HG03045 (cell line): ENCODE measurements around the gene ITGAL.
"Not testable (repeated sequence)": the region's sequence is repeated elsewhere in the genome, so short reads cannot be mapped to it uniquely, and the experiment has no call there.

Experiments used
- ATAC-seq: cut with Tn5 transposase; IDR thresholded peaks from one replicate; pipeline ENCODE4 v1.9.1; 2021; ENCODE audit warnings: mild to moderate bottlenecking, moderate library complexity; ENCODE audit not compliant: unreplicated experiment

The ITGAL gene

DNA sequence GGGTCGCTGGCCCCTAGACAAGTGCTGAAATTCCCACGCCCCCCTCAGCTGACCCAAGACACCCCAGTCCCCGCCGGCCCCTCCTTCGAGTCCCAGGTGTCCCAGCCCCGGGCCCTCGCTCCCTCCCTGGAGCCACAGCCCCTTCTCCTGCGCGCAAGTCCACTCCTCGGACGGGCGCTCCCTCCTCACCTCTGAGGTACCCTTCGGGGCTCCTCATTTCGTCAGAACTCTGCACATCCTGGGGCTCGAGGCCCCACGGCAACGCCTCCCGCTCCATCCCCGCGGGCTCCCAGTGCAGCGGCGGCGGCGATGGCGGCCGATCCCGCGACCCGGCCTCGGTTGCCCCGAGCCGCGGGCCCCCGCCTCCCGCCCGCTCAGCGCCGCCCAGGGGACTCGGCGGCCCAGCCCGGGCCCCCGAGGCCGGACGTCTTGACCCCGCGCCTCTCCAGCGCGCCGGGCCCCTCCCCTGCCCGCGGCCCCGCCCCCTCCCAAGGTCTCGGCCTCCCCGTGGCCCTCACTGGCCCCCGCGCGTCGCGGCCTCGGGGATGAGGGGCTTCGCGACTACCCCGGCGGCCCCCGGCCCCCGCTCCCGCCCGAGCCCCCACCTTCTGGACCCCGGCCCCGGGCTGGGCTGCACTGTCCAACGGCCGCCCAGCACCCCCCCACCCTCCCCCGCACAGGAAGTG lies 53.7 kb downstream of the ITGAL start, which contains the start of gene ZNF768:
ZNF768 (minus strand) TSS at position 430 of the 686 bp plus-strand sequence; CDS start at position 277, 153 bp downstream.
- ATAC-seq, result no peak

DNA sequence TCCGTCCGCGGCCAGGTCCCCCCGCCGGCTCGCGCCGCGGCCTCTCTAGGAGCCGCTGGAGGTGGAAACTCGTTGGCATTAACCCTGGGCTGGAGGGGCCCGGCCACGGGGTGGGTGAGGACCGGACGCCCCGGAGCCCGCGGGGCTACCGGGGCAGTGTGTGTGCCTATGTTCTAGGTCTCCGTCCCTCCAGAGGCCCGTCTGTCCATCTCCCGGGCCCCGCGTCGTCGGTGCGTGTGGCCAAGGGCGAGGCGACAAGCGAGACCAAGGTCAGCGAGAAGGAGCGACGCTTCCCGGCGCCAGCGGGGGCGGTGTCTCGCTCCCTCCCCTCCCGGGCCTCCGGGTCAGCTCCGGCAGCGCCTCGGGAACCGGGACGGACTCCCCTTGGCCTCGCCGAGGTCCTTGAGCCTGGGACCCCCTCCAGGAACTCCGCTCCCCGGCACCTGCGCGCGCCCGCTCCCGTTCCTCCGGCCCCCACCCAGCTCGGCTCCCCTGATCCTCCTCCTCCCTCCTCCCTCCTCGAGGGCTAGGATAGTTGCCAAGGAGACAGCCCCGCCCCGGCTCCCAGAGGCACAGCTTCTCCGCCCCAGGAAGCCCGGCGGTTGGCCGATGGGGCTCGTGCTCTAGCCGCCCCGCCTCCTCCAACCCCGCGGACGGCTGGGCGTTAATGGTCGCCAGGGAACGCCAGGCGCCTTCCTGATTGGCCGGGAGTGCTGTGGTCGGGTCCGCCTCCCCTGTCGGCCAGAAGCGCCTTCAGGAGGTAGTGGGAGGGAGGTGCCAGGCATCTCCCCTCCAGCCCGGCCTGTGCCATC lies 54.5 kb downstream of the ITGAL start:
- peak; percentile 84 for ATAC-seq

DNA sequence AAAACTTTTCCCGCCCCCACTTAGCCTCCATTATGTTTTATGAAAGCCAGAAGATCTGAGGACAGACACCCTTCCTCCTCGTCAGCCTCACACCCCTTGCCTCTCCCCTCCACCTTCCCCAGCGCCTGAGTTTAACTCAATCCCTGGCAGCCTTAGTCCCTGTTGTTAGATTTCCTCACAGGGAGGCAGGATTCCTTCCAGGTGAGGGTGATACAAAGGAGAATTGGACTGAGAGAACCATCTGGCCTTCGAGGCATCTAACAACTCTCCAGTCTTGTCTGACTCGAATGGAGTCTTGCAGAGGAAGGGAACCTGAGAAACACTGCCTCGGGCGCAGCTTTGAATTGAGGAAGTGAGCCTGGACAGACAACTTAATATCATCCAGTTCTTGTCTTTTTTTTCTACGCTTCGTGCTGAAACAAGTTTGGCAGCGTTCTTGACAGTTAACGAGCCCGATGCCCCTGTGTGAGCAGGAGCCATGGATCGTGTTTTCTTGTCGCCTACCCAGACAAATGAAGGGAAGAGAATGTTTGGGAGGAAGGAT lies 55.2 kb downstream of the ITGAL start:
- no peak for ATAC-seq

DNA sequence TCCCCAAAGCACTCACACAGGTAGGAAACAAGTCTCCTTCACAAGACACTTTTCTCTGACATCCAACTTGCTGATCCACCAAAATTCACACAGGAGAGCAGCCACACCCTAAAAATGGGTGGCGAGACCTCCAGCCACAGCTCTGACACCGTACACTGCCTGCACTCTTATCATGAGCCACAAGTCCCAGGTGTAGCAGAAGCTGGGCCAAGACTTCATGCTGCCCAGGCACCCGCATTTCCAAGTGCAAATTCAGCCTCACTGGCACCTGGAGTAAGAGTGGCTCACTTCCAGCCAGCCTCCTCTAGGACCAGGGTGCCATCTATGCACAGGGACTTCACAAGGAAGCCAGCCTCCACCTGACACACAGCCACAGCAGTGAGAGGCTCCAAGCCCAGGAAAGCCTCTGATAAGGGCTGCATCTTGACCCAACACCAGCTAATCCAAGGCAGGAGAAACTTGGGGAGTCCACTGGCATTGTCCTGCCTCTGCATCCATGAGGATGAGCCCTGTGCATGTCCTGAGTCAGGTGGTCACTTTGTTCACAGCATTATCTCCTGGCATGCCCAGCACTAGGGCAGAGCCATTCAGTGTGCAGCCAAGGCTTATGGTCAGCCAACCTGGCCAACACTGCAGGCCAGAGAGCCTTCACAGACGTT lies 56.4 kb downstream of the ITGAL start:
- ATAC-seq, result no peak

DNA sequence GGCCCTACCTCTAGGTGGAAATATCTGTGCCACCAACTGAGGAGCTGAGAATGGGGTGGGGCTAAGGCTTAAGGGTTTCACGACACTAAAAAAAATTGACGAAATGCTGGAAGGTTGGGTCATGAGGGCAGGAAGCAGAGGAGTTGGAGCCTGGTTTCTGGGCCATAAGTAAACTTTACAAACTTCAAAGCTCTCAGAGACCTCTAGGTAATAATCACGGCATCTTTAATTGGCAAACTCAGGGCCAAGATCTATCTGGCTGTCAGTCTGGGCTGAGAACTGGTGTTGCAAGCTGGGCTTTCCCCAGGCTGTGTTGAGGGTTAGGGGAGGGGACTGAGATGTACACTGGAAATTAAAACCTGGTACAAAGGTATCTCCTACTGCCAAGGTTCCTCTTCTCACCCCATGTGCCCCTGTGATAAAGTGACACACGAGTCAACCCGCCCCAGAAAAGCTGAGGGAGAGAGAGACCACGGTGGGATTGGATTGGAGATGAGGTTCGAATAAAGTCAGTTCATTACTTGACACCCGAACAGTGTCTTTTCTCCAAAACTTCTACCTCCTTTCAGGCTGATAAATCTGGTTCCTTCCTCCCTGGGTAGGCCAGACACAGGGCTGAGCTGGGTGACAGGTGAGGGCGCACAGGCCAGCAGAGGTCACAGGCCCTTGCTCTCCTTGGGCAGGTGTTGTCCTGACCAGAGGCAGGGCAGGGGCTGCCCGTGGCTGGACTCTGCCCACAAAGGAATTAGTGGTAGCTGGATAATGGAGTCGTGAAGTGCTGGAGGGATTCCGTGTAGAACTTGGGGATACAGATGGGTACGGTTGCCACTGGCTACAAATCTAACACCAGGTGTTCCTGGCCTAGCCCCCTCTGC lies 57.9 kb downstream of the ITGAL start:
- ATAC-seq, result no peak

DNA sequence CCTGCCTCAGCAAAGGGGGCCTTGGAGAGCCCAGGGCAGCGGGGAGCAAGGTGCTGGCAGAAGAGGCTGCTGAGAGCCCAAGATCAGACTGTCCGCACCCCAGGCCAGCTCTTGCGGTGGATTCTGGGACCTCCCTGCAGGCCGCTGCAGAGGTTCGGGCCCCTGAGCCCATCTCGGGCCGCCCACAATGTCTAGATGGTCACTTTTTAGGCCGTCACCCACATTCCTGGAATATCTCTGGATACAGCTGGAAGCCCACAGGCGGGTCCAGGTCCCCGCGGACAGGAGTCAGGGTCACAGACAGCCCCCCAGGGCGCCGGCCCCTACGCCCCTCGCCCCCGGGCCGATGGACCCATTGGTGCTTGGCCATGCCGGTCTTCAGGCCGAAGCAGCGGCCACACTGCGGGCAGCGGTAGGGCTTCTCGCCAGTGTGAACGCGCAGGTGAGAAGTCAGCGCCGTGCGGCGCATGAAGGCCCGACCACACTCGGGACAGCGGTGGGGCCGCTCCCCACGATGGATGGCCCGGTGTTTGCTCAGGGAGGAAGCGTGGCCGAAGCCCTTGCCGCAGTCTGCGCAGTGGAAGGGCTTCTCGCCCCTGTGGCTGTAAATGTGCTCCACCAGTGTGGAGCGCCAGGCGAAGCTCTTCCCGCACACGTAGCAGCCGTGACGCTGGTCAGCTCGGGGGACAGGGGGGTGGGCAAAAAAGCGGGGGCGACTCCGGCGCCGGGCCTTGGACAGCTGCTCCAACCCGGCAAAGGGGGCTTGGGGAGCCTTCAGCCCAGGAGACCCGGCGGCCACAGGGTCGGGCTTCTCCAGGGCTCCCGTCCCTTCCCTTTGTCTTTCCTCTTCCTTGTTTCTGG lies 60.0 kb downstream of the ITGAL start:
- no peak for ATAC-seq

DNA sequence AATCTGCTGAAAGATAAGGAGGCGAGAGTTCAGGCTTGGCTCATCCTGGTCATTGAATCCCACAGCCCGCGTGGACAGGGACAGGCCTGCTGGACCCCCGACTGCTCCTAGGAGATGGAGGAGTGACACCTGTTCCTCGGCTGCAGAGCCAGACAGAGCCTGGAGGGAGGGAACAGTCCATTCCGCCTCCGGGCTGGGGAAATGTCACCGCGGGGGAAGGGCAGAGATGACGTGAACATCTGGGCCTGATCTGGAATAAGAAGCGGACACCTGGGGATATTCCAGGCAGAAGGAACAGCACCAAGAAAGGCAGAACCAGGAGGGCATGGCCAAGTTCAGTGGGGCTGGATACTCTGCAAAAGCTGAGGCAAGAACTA lies 60.6 kb downstream of the ITGAL start:
- ATAC-seq, result no peak

DNA sequence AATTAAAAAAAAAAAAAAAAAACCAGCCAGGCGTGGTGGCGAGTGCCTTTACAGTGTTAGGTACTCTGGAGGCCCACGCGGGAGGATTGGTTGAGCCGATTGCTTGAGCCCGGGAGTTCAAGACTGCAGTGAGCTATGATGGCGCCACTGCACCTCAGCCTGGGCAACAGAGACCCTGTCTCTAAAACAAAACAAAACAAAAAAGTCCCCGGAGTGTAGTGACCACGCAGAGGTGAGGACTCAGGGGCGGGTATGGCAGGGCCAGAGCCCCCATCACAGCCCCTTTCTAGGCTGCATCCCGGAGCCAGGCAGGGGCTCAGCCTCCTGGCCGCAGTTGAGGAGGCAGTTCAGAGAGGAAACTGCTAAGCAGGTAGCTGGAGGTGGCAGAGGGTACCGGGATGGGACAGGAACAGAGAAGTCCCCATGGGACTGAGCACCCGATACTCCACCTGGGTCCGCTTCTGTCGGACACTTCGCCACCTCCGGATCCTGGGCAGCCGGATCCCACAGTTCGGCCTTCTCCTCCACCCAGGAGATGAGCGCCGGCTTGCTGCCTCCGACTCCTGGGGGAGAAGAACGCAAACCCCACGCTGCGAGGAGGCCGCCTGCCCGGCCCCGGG lies 61.3 kb downstream of the ITGAL start:
- ATAC-seq, result peak; percentile 21

DNA sequence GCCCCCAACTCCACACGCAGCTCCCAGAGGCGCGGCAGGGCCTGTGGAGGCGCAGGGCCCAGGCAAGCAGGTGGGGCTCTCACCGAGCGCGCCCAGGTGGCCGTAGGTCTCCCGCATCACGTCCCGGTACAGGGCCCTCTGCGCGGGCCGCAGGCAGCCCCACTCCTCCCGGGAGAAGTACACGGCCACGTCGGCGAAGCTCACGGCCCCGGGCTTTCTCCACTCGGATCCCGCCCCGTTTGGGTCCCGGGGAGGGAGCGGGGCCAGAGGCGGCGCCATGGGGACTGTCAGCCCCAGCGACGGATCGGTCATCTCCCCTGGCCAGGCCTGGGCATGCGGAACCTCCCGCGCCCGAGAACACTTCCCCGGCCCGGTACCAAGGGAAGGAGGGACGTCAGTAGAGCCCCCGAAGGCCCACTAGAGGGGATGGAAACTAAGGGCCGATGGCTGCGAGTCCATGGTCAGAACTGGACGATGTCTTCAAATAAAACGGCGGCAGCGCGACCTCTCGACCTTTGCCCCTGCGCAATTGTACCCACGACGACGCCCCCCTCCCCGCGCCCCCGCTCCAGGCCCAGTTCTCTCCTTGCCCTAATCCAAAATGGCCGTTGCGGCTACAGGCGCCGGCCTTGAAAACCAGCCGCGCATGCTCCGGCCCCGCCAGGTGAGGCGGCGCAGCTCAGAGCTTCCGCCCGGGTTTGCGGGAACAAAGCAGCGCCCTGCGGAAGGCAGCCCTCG lies 62.0 kb downstream of the ITGAL start, which contains the start of gene ZNF747:
ZNF747 (minus strand) TSS at position 491 of the 738 bp plus-strand sequence; CDS start at position 312, 179 bp downstream.
- peak; percentile 48 for ATAC-seq

DNA sequence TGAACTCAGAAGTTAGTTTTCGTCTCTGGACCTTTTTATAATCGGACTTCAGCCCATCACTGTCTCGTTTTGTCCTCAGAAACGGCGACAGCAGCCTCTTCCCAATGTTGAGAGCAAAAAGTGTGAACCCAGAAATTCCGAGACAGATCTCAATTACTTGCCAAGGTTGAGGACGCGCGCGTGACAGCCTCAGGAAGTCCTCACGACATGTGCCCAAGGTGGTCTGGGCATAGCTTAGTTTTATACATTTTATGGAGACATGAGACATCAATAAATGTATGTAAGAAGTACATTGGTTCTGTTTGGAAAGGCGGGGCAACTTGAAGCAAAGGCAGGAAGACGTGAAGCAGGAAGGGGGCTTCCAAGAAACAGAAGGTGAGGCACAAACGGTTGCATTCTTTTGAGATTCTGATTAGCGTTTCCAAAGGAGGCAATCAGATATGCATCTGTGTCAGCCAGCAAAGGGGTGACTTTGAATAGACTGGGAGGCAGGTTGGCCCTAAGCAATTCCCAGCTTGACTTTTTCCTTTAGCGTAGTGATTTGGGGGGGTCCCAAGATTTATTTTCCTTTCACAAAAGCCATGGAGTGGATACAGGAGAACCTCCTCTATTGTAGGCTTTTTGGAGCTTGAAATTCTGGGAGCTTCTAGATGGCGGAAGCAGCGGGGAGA lies 62.7 kb downstream of the ITGAL start:
- no peak for ATAC-seq

DNA sequence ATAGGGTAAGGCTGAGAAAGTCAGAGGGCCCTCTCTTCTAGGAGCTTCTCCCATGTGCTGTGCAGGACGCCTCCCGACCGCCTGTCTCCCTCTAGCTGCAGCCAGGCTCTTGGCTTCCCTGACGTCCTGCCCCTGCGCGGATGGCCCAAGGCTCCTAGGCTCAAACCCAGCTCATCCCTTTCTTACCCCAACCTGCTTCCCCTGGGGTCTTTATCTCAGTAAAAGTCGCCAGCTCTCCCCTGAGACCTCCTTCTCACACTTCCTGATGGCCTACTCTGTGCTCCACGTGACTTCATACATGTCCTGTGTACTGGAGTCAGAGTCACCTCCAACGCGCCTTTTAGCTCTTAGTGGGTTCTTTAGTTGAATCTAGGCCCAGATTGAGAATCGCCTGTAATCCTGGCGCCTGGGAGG lies 63.2 kb downstream of the ITGAL start:
- no peak for ATAC-seq

DNA sequence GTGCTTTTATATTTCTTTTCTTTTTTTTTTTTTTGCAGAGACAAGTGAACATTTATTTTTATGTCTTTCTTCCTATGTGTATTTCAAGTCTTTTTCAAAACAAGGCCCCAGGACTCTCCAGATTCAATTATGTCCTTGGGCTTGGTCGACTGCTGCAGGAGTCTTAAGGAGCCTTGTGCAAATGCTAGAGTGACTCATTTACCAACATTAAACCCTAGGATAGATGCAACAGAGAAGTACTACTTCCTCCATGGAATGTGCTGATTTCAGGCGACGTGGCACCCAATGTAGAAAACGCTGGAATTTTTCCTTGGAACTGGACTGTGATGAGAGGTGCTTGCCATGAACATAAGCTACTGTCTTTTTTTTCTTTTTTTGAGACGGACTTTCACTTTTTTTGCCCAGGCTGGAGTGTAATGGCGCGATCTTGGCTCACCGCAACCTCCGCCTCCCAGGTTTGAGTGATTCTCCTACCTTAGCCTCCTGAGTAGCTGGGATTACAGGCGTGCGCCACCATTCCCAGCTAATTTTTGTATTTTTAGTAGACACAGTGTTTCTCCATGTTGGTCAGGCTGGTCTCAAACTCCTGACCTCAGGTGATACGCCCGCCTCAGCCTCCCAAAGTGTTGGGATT lies 64.0 kb downstream of the ITGAL start:
- not testable (repeated sequence) for ATAC-seq

DNA sequence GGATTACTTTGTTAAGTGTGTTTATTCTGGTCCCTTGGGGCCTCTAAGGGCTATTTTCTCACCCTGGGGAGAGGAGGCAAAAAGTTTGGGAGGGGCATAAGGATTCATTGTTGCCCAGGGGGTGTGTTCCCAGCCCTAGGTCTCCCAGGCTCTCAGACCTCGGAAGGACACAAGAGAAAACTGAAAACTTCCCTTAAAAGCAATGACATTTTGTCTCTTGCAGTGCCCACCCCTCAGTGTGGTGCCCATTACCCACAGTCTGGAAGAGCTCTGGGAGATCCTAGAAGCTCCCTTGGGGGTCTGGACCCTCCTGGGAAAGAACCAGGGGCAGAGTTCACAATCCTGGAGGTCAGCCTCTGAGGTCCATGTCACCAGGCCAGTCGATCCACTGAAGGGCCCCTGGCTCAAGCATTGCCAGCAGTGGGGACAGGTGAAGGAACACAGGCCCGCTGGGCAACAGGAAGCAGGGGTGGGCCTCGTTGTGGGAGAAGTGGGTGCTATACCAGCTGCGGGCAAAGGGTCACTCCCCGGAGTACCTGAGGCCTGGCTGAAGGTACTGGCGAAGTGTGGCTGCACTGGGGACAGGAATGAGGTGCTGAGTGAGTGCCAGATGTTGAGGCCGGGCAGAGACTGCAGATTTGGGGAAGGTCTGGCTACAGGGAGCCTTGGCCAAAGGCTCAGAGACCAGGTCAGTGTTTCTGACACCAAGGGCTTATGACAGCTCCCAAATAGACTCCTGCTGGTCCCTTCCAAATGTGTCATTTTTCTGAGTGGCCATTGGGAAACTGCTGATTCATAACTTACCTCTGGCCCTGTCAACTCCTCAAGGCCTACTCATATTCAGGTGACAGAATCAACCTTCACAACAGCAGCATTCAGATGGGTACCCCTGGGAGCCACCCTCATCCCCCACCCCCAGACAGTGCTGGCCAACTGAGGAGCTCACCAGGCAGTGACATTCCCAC lies 66.7 kb downstream of the ITGAL start:
- no peak for ATAC-seq

DNA sequence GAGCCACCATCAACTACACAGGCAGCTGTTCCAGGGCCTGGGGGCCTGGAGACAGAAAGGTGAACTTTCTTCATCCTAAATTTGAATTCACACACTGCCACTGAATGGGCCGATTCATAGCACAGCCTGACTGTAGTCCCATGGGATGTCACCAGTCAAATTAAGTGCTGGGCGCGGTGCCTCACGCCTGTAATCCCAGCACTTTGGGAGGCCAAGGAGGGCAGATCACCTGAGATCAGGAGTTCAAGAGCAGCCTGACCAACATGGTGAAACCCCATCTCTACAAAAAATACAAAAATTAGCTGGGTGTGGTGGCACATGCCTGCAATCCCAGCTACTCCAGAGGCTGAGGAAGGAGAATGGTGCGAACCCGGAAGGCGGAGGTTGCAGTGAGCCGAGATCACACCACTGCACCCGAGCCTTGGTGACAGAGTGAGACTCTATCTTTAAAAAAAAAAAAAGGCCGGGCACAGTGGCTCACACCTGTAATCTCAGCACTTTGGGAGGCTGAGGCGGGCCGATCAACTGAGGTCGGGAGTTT lies 67.5 kb downstream of the ITGAL start:
- ATAC-seq, result not testable (repeated sequence)

DNA sequence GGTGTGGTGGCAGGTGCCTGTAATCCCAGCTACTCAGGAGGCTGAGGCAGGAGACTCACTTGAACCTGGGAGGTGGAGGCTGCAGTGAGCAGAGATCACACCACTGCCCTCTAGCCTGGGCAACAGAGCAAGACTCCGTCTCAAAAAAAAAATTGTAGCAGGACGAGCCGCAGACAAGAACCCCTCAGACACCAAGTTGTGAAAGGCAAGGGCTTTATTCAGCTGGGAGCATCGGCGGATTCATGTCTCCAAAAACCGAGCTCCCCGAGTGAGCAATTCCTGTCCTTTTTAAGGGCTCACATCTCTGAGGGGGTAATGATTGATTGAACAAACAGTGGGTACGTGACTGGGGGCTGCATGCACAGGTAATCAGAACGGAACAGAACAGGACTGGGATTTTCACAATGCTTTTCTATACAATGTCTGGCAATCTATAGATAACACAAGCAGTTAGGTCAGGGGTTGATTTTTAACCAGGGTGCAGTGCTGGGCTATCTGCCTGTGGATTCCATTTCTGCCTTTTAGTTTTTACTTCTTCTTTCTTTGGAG lies 68.4 kb downstream of the ITGAL start:
- not testable (repeated sequence) for ATAC-seq
